GM12878 (cell line): ENCODE measurements around the gene AGAP3. TPM values are rescaled to one million over a fixed set of nuclear protein-coding genes. Genes with fewer than 3 reads are reported as not detected.

Experiments
- ATAC-seq: fragments of 200-7000 bp; cut with Tn5 transposase; 3 replicates; pipeline ENCODE4 v1.9.1; 2020; ENCODE audit warnings: mild to moderate bottlenecking, moderate library complexity
- BruUV-seq: library from RNA; stranded (reverse); fragments of 400-500 nt; replicated peaks from 2 replicates; lab custom pipeline; 2021; lab: Mats Ljungman, UMichigan
- CTCF ChIA-PET: fragments of 300-600 bp; sonication (Branson Sonifier 250); formaldehyde crosslinking; extraction: SDS; loops from one replicate; lab custom pipeline; 2021; ENCODE audit warnings: inconsistent platforms; lab: Yijun Ruan, JAX
- POLR2A ChIA-PET: fragments of 350-600 bp; formaldehyde crosslinking; extraction: SDS; loops from one replicate; lab custom pipeline; 2021; ENCODE audit warnings: inconsistent platforms; lab: Charles Lee
- RAD21 ChIA-PET: fragments of 300-600 bp; sonication (Branson Sonifier 250); formaldehyde crosslinking; loops from one replicate; lab custom pipeline; 2023; ENCODE audit warnings: antibody characterized with exemption; ENCODE audit not compliant: unreplicated experiment; lab: Charles Lee
- SMC1A ChIA-PET: fragments of 300-600 bp; sonication (Branson Sonifier 250); formaldehyde crosslinking; loops from one replicate; lab custom pipeline; 2023; ENCODE audit not compliant: unreplicated experiment, uncharacterized antibody; lab: Charles Lee
- DNase-seq: peaks from one replicate; pipeline ENCODE4 v3.0.0-alpha.2; 2011; ENCODE audit warnings: low read depth, low spot score
- FAIRE-seq: peaks from 3 replicates; lab custom pipeline; 2011; peaks lifted over from hg19 to GRCh38; lab: Jason Lieb, UNC
- H2AFZ ChIP-seq: 2 replicates; pipeline ENCODE4 v1.6.0; 2011; ENCODE audit warnings: low read depth, low read length, control low read depth; ENCODE audit not compliant: control insufficient read depth
- H3K27ac ChIP-seq: 2 replicates; pipeline ENCODE4 v1.5.1; 2011; ENCODE audit warnings: control low read depth; ENCODE audit not compliant: control insufficient read depth, insufficient read depth
- H3K27me3 ChIP-seq, 2 experiments: replicated peaks in 1 of 2; 2 replicates each; pipeline versions ENCODE4 v1.6.0 to v1.6.1; 2011; ENCODE audit warnings: low read length in 1 of 2; ENCODE audit not compliant: control insufficient read depth in 2 of 2, insufficient read depth in 2 of 2
- H3K36me3 ChIP-seq, 2 experiments: 2 replicates each; pipeline ENCODE4 v1.5.1; 2011; ENCODE audit warnings: low read length in 1 of 2; ENCODE audit not compliant: control insufficient read depth in 2 of 2, insufficient read depth in 2 of 2
- H3K4me1 ChIP-seq: 2 replicates; pipeline ENCODE4 v1.6.1; 2011; ENCODE audit warnings: mild to moderate bottlenecking, low read length, moderate library complexity, mixed read lengths; ENCODE audit not compliant: control insufficient read depth, insufficient read depth
- H3K4me2 ChIP-seq: 2 replicates; pipeline ENCODE4 v1.6.0; 2011; ENCODE audit warnings: control low read depth; ENCODE audit not compliant: control insufficient read depth, insufficient read depth
- H3K4me3 ChIP-seq: fragments of 200-600 bp; sonication (generic); 2 replicates; pipeline ENCODE4 v1.5.1; 2016
- H3K79me2 ChIP-seq: 2 replicates; pipeline ENCODE4 v1.6.0; 2011; ENCODE audit warnings: low read length; ENCODE audit not compliant: control insufficient read depth, insufficient read depth
- H3K9ac ChIP-seq: 2 replicates; pipeline ENCODE4 v1.8.0; 2011; ENCODE audit warnings: low read length, control low read depth, mixed read lengths; ENCODE audit not compliant: control insufficient read depth, insufficient read depth
- H3K9me3 ChIP-seq: replicated peaks from 3 replicates; pipeline ENCODE4 v1.5.1; 2011; ENCODE audit warnings: mild to moderate bottlenecking, low read length; ENCODE audit not compliant: control insufficient read depth, insufficient read depth
- H4K20me1 ChIP-seq: 2 replicates; pipeline ENCODE4 v1.6.0; 2011; ENCODE audit not compliant: control insufficient read depth, insufficient read depth
- RCOR1 ChIP-seq: conservative IDR thresholded peaks from 2 replicates; pipeline ENCODE4 v1.6.1; 2012; ENCODE audit warnings: low read depth, low read length, improper control_type of control experiment
- ZNF592 ChIP-seq: fragments of 450-650 bp; IDR thresholded peaks from 2 replicates; pipeline ENCODE4 v1.6.1; 2017; ENCODE audit warnings: mild to moderate bottlenecking, moderate library complexity
- WGBS: methylation state at CpG from one replicate; pipeline ENCODE4 v1.1.6; 2016; ENCODE audit warnings: low lambda C conversion rate; ENCODE audit not compliant: insufficient replicate concordance, insufficient coverage; ENCODE audit errors: missing lambda C conversion rate; 5-methylcytosine and 5-hydroxymethylcytosine counted together
- in situ Hi-C: fragments of 300-500 bp; cut with MboI; formaldehyde crosslinking; loops from 9 replicates; pipeline ENCODE4 v1.14.3; 2018; ENCODE audit warnings: mixed read lengths
- intact Hi-C: fragments of 100-400 bp; cut with micrococcal nuclease; formaldehyde crosslinking; loops from one replicate; pipeline ENCODE4 v1.14.2; 2022; ENCODE audit not compliant: unreplicated experiment
- polyA plus RNA-seq, 11 experiments: library from polyadenylated mRNA; depleted of rRNA in 4 of 11; unstranded in 6 of 11; stranded (reverse) in 5 of 11; fragments of >200 nt; fragmentation: Nextera tagmentation in 4 of 11; fragmentation: Illumina TruSeq in 1 of 11; extraction: Ambion mirVana in 4 of 11; extraction: Trizol in 1 of 11; gene quantifications; 1 replicate in 1 of 11; 2 replicates in 10 of 11; pipeline versions ENCODE4 v1.2.1 to v1.2.3, GENCODE V29; 2011 to 2016; ENCODE audit warnings: inconsistent platforms in 2 of 11, missing spikeins in 2 of 11, low read depth in 1 of 11
- total RNA-seq, 4 experiments: library from RNA; depleted of rRNA in 3 of 4; stranded (reverse); fragments of >200 nt in 3 of 4; fragmentation: Illumina TruSeq in 1 of 4; extraction: Trizol in 1 of 4; gene quantifications; 2 replicates each; pipeline versions ENCODE4 v1.2.1 to v1.2.3, GENCODE V29; 2013 to 2021

AGAP3 gene
- total and polyA plus RNA-seq, 10 of the 15 experiments (the other 5 are each of a cell fraction or from before 2014, with no cell fraction given): 1.8 to 68.1 (median 15.7) TPM

GRCh38 chr7:151146761-151147160, 60.5 kb downstream of the AGAP3 start:
- no peak for DNase-seq
- Histone ChIP-seq H3K4me1 (no peaks in the 10 kb centered on the region), H3K9ac (no peak overlapping the region), H3K36me3 (peaks cover 0 to 2% of the 10 kb centered on the region in 2 experiments; a peak in 3 of 4 replicates), H3K79me2 (no peaks in the 10 kb centered on the region), H3K4me2 (no peak overlapping the region), H4K20me1 (no peaks in the 10 kb centered on the region), H3K27me3 (peaks cover 0 to 2% of the 10 kb centered on the region in 2 experiments; a peak in 1 of 4 replicates)
- in situ Hi-C loops: no loop called here
- ChIA-PET SMC1A (interaction anchor here (1.2 kb wide), 1 partner anchor 35 kb away, joined by 3 read pairs; no protein-coding TSS in a partner anchor), CTCF (interaction anchor here (0.7 to 1.8 kb wide), 5 partner anchors 10 to 34 kb away, joined by 3 to 8 read pairs (median 4); no protein-coding TSS in a partner anchor), POLR2A (no interaction called here), RAD21 (no interaction called here)
- no TSS peak for BruUV-seq
- no peak for TF ChIP-seq ZNF592
- TF ChIP-seq RCOR1: no peak
- TF ChIP-seq, all 136 proteins: peak for 0
- FAIRE-seq: no peak
- Histone ChIP-seq H3K27ac (no peak overlapping the region), H3K9me3 (no peaks in the 10 kb centered on the region), H3K4me3 (no peak overlapping the region), H2AFZ (no peak overlapping the region)
- intact Hi-C loops: no loop called here
- ATAC-seq: no peak; the same call in 2 of the 3 replicates
- WGBS: 46% methylated on average over 3 of the region's 3 CpGs
